Stimulated activated CD8-positive, alpha-beta memory T cell treated with anti-CD3 and anti-CD28 coated beads, Interleukin-4, amount 100 ng/mL, for 48 hours (primary cell): ENCODE measurements around the gene PIGW.

ENCODE experiments used
- DNase-seq: peaks from one replicate; pipeline ENCODE4 v3.0.0-alpha.2; 2020

The PIGW gene, protein sequence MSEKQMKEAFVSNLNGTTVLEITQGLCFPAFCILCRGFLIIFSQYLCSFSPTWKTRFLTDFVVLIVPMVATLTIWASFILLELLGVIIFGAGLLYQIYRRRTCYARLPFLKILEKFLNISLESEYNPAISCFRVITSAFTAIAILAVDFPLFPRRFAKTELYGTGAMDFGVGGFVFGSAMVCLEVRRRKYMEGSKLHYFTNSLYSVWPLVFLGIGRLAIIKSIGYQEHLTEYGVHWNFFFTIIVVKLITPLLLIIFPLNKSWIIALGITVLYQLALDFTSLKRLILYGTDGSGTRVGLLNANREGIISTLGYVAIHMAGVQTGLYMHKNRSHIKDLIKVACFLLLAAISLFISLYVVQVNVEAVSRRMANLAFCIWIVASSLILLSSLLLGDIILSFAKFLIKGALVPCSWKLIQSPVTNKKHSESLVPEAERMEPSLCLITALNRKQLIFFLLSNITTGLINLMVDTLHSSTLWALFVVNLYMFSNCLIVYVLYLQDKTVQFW

DNA sequence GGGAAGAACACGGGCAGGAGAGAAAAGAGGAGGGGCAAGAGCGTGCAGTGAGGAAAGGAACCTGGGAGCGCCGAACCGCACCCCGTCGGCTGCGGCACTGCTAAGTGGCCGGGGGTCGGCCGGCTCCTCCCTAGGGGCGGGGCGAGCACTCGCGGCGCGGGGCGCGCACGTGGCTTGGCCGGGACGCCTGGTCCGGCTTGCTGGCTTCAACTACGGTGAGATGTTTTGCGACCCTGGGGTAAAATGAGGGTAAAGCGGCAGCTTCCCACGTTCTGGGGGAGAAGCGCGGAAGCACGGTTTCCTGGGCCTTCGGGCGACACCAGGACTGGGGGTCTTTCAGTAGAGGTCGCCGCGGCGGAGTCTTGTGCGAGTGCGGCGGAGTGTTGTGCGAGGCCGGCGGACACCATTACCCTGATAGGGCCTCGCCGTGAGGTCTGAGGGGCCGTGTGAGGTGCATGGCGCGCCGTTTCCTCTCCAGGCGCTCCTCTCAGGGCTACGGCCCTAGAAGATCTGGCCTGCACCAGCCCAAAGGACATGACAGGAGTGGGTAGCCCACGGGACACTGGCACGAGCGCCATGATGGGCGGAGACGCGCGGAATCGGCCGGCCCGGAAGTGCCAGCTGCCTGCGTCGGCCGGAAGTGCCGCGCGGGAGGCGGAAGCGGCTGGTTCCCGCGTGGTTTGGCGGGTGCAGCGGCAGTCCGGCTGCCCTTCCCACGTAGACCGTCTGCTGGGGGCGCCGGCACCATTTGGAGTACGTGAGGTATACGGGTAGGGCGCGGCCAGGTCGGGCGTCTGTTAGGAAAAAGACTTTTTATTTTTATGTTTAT, at the start of gene PIGW, which contains the start of gene MYO19:
PIGW (plus strand) TSS at position 148 of the 829 bp plus-strand sequence. CDS start 2,115 bp downstream, outside the sequence.
MYO19 (minus strand) TSS at position 29 of the 829 bp plus-strand sequence. CDS start 2,330 bp downstream, outside the sequence.
- peak; percentile 89 for DNase-seq

DNA sequence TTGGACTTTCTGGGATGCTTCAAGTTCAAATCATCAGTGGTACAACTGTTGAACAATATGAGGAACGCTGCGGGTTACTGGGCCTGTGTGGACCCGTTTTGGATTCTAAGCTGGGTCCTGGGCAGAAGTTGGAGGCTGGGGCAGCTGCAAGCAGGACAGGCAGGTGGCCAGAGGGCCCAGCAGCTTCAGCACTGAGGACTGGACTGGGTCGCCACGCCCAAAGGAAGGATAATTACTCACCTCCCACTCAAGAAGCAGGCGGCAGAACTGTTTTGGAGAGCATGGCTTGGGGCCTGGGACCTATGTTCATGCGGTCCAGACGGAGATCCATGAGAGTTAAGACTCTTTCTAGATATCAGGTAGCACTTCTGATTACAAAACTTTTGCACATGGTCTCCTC, 49.8 kb upstream of the PIGW start:
- no peak for DNase-seq

DNA sequence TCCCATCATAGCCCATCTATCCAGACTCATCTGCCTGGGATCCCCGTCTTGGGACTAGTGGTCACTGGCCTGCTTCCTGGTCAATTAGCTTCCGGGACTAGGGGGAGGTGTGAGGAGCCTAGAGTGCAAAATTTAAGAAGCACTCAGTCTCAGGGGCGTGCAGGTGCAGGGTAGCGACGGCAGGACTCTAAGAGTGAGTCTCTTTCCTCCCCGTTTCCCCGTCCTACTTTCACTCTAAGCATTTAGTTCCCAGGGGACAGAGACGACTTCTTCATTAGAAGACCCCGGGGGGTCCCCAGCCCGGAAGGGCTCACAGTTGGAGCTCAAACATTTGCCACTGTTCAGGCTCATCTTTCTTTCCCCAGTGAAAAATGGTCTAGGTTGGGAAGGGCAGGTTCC, 49.0 kb upstream of the PIGW start:
- no peak for DNase-seq

DNA sequence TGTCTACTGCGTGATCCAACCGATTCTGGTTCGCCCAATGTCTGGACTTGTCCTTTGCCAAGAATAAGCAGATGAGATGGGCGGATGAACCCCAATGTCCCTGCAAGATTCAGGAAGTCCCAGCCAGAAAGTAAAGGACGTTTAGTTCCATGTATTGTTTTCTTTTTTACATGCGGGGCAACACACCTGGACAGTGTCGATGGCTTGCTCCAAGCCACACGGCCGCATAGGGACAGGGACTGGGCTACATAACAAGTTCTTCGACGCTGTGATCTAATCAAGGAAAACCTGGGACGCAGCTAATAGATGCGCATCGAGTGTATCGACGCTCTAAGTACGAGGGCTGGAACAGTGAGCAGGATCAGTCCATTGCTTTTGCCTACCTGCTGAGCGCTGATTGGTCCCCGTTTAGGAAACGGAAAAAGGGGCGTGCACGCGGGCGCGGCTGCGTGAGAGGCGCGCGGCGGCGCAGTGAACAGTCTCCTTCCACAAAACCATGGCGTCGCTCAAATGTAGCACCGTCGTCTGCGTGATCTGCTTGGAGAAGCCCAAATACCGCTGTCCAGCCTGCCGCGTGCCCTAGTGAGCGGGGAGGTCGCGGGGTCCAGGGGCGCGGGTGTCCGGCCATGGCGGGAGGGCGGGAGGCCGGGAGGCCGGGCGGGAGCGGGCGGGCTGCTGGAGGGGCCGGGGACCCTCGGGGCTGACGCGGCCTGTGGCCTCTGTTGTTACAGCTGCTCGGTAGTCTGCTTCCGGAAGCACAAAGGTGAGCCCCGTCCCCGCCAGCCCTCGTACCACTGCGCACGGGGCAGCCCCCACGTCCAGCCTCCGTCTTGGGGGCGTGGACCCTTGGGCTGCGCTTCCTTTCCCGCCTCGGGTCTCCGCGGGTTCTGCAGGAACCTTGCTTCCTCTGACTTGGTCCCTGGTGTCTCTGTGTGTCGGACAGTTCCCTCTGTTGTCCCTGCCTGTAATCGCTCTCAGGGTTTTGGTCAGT, 48.3 kb upstream of the PIGW start, which contains the start of gene ZNHIT3:
ZNHIT3 (plus strand) TSS at position 478 of the 991 bp plus-strand sequence; CDS start at position 497, 19 bp downstream.
- DNase-seq = peak; percentile 93

DNA sequence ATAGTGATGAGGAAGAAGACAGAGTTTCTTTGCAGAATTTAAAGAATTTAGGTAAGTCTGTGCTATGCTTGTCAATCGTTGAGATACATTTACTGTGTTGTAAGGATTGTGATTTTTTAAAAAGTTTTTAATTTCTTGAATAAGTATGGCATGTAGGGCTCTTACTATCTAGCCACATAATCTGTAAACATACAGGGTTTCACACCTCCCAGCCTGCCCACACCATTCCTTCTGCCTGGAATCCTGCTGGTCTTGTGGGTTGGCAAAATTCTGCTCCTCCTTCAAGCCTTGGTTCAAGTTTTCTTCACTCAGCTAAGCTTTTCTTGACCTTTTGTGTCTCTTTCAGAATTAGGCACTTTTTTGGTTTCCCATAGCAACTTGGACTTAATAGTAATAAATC, 40.8 kb upstream of the PIGW start:
- no peak for DNase-seq

DNA sequence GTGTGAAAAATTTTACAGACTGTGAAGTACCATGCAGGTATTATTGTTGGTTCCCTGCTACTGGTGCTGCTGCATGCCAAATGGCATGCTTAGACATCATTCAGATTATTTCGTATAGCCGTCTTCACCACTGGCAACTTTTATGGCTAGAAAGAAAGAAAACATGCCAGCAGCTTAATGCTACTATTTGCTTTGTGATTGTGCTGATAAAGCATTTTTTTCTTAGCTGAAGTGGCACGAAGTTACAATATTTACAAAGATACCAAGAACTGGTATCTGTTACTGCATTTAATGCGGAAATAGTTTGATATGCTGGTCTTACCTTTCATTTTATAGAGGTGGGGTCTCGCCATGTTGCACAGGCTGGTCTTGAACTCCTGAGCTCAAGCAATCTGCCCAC, 40.1 kb upstream of the PIGW start:
- no peak for DNase-seq

DNA sequence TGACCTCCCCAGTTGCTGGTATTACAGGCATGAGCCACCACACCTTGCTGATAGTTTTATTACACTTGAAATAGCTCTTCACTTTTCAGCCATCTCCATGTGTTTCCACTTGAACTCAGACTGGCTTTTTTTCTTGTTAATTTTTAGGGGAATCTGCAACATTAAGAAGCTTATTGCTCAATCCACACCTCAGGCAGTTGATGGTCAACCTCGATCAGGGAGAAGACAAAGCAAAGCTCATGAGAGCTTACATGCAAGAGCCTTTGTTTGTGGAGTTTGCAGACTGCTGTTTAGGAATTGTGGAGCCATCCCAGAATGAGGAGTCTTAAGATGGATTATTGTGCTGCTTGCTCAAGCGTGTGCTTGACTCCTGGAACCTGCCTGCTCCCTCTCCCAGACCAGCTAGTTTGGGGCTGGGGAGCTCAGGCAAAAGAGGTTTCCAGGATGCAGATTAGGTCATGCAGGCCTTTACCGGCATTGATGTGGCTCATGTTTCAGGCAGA, 39.7 kb upstream of the PIGW start:
- no peak for DNase-seq

DNA sequence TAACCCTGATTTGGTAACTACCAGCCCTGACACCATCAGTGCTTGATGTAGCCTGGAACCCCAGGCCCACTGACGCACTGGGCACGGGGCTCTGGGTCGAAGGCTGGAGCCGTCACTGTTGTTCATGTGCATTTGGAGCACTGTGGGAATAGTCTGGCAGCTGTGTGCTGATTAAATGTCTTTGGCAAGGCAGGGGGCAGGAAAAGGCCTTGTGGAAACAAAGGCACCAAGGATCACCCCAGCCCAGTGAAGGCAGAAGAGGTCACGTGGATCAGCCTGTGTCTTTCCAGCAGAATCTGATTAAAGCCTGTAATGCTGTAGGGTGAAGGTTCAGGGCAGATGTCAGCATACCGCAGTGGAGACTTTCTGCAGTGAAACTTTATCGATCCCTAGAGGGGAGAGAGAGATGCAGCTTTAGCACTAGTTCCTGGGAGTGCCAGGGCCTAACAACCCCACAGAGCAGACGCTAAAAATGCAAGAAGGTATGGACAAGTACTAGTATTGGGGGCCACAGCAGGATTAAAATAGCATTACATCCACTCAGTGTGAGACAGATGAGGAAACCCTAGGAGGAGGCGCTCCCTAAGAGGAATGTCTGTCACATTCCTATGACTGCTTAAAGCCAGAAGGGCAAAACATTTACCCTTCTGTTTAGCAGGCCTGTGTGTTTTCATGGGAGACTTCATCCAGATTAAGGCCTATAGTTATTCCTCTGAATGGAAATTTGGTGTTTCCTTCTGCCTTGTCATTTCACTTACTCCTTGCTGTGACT, 38.6 kb upstream of the PIGW start:
- no peak for DNase-seq

DNA sequence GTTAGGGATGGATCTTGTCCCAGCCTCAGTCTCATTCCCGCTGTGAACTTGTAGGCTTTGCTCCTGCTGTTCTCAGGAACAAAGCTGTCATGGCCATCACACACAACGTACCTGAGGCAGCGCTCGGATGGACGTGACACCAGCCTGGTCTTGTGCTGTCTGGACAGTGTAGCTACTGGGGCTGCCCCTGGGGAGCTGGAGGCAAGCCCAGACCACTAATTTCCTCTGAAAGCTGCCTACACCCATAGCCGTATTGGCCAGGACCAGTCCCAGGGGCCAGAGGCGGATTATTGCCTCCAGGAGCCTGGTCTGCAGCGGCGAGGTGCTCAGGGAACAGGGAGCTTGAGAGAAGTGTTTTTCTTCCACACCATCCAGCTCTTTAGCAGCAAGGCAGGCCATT, 36.6 kb upstream of the PIGW start:
- no peak for DNase-seq

DNA sequence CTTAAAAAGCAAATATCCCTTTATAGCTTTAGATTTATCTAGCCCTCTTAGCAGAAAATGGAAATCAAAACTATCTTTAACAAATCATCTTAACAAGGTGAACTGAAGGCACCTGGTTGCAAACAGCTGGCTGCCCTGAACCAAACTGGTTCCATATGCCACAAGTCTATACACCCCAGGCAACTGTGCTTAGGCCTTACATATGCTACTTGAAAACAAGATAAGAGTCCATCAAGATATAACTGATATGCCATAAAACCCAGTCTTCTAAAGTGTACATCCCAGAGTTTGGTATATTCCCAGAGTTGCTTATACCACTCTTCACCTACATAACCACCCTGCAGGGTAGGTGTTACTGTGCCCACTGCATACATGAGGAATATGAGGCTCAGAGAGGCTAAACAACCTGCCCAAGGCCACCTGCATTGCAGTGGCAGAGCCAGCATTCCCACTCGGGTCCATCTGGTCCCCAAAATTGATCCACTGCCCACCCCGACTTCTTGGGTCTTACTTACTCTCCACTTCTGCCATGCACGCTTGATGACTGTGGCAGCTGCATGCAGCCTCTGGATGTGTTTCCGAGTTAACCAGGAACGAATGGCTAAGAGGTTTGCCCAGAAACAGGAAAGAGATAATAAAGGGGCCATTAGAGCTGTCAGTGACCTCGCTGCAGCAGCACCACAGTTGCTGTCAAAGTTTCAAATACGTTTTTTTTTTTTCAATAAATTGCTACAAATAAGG, 36.1 kb upstream of the PIGW start:
- DNase-seq = no peak

DNA sequence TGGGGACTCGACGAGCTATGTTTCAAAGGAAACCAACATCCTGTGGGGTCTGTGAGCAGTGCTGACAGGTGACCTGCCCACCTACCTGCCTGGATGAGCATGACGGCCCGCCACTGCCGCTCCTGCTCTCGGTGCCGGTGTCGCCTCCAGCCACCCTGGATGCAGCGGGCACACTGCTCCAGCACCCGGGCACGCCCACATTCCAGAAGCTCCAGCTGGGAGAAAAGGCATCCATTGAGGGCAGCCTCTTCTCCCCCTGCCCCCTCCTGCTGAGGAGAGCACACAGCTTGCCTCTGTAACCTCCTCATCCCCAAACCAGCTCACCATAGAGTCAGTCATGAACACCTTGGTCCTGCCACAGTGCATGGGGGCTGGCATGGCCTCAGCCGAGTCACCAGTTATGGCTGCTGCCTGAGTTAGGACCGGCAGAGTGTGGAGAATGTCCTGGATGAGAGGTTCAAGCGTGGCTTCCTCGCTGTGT, 34.0 kb upstream of the PIGW start:
- DNase-seq = no peak

DNA sequence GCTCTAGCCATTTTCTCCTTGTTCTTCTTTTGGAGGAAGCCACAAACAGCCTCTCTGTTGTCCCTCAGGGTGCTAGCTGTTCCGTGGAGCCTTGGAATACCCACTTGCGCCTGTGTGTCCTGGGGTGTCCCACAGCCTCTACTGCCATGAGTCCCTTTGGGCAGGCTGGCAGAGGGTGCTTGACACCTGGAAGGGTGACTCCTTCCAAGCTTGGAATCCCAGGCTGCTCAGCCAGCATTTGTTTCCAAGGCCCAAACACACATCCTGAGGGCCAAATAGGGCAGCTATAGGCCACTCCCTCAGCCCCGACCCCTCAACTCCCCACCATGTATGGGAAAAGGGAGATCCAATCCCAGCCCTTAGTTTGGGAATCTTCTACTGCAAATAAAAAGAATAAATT, 33.4 kb upstream of the PIGW start:
- DNase-seq = no peak

DNA sequence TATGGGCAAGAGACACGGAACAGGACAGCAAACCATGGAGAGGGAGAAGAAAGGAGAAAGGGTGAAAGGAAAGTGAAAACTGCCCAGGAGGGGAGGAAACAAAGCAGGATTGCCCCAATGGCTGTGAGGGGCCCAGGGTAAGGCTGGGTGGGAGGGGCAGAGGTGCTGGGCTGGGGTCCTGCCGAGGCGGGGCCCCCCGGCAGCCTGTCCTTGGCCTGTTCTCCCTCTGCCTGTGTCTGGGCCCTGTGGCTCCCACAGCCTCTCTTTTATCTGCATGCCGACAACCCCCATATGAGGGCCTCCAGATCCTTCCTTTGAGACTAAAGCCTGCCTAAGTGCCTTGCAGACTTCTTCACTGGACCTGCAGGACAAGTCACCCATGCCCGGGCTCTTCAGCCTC, 32.8 kb upstream of the PIGW start:
- no peak for DNase-seq

DNA sequence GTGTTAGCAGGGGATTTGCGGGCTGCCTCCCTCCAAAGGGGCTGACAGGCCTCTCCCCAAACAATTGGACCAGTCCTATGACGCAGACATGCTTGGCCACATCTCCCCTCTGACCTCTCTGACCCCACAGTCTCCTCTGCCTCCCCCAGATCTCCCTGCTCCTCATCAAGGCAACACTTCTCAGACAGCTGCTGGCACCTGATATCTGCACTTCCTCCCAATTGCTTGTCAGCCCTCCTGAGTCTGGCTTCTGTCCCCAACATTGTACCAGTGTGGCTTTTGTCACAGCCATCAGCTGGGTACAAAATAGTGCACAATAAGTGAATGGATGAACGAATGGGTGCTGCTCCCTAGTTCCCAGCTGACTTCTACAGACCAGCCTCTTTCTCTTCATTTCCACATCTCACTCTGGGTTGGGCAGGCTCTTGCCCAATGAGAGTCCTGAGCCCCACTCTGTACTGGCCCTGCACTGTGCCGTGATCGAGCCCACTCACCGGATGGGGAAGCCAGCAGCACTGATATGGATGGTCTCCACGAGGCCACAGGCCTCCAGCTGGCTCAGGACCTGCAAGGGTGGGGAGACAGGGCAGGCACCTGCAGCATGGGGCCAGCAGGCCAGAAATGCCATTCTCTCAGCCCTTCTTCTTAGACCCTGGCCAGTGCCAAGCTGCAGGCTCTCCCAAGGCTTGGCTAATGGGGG, 31.2 kb upstream of the PIGW start:
- peak; percentile 11 for DNase-seq

DNA sequence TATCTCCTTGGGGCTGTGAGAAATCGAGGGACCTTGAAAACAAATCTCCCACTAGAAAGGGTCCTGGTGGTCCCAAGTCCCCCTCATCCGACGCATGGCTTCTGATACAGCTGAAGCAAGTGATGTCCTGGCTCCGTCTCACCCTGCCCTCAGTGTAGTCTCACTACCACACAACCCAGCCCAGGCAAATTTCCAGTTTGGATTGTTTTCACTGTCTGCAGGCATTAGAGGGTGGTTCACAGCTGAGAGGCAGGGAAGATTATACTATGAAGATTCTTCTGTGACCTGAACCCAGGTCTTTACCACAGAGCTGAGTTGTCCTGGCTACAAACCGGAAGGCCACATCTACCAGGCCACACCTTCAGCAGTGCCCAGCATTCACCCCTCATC, 30.6 kb upstream of the PIGW start:
- no peak for DNase-seq

DNA sequence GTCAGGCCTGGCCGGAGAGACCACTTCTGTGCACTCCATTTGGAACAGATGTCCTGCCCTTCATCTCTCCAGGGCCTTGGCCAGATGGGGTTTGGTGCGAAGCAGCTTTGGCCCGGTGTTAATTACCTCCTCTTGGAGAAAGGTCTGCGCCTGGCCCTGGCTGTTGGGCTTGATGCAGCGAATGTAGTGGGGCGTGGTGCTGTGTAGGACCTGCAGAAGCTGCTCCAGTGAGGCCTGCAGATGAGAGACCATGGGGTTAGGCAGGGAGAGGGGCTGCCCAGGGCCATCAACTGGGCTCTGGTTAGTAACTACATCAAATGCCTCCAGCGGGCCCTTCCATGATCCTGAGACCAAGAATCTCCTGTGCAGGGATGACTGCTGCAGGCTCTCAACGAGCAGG, 29.6 kb upstream of the PIGW start:
- no peak for DNase-seq

DNA sequence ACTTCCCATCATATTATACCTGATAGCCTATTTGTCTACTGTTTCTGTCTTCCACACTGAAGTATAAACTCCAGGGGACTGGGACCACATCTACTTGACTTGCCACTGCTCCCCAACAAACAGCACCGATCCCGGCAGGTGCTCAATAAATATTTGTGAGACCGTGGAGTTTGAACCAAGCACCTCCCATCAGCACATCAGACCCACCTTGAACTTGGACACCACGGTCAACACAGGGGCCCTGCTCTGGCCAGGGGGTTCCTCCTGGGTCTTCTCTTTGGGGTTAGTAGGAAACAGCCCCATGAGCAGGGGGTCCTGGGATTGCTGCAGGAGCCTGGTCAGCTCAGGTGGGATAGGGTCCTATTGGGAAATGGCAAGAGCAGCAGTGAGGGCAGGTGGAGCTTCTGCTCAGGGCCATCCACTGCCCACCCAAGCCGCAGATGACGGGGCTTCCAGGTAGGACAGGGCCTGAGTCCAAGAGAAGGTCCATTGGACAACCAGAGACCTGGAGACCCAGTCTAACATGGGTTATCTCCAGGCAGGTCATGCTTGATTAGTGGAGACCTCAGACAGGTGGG, 28.4 kb upstream of the PIGW start:
- peak; percentile 15 for DNase-seq

DNA sequence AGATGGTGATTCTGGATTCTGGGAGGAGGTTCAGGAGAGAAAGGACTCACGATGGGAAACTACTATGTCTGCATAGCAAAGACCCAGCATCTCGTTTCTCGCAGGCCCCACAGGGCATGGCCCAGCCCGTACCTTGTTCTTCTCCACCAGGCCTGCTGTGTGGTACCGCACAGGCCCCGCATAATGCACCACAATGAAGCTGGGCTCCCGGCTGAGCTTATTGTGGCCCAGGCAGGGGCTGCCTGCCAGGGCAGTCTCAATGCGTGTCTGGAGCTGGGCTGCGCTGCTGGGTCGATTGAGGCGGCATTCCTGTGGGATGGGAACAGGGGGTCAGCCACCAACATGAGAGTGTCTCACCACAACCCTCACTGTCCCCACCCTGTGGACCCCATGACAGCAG, 28.0 kb upstream of the PIGW start:
- no peak for DNase-seq

DNA sequence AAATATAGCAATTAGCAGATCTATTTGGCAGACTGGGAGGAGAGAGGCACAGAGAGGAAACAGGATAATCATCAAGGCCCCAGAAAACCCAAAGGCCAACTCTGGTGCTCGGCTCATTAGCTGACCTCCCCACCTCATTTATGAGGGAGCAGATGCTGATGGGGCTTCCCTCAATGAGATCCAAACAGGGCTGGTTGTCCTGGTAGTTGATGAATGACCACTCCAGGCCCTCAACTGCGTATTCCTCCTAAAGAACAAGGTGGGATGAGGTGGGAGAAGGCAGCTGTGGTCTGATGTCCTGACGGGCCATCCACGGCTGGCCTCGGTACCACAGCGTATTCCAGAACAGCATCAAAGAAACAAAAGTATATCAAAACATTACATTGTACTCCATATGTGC, 27.5 kb upstream of the PIGW start:
- DNase-seq = no peak
